ENCODE measurements around the gene TNNT1.

TNNT1 gene

DNA sequence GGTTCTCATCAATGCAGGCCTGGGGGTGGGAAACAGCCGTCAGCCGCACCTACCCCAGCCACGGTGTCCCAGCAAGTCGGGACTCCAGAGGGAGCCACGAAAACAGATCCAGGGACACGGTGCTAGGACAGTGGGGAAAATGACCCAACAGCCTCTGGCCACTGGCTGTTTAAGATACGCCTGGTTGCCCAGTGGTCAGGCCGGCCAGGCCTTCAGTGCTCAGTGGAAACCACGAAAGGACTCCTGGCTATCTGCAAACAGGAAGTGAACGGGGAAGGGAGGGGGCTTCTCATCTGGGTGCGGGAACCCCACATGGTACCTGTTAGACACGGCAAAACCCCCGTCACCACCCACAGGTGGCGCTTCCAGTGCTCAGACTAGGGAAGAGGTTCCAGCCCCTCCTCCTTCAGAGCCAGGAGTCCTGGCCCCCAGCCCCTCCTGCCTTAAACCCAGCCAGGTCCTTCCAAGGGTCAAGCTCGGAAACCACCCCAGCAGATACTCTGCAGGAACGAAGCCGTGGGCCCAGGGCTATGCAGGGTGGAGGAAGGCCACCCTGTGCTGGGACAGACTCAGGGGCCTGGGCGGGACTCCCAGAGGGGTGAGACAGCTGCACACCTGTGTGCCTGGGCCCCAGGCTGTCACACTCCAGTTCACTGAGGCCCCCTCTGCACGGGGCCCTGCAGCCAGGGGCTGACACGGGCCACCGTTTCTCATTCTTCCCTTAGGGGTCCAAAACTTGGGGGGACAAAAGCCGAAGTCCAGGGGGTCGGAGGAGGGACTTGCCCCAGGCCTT, 36.0 kb downstream of the TNNT1 start:
- TF ChIP-seq SCRT2 (tag by site-specific recombination; IDR thresholded peaks at IDR 0.05) (0 out of 2 replicates have a peak, but pooled peaks have one; percentile 10), ZNF133 (tag by site-specific recombination; IDR thresholded peaks at IDR 0.05) (no peak)
- ChIA-PET CTCF (interaction anchor here (0.6 to 4.6 kb wide), 7 partner anchors 9 to 541 kb away, joined by 3 to 26 read pairs (median 6); no protein-coding TSS in a partner anchor), POLR2A (no interaction called here)
- Histone ChIP-seq H3K4me1 (ENCODE audit: control insufficient read depth, insufficient read depth, low read length) (peaks cover 18% of the 10 kb centered on the region), H3K4me3 (ENCODE audit: low read depth, low read length) (no peak overlapping the region), H3K9me3 (ENCODE audit: control insufficient read depth, insufficient read depth, low read depth, low read length) (no peaks in the 10 kb centered on the region), H3K36me3 (ENCODE audit: control insufficient read depth in 2 of 2, insufficient read depth in 1 of 2, low read length in 2 of 2) (peaks cover 0 to 33% of the 10 kb centered on the region in 2 experiments; a peak in 2 of 3 replicates), H3K27ac (ENCODE audit: extremely low read depth, low read depth, low read length) (no peak overlapping the region)

DNA sequence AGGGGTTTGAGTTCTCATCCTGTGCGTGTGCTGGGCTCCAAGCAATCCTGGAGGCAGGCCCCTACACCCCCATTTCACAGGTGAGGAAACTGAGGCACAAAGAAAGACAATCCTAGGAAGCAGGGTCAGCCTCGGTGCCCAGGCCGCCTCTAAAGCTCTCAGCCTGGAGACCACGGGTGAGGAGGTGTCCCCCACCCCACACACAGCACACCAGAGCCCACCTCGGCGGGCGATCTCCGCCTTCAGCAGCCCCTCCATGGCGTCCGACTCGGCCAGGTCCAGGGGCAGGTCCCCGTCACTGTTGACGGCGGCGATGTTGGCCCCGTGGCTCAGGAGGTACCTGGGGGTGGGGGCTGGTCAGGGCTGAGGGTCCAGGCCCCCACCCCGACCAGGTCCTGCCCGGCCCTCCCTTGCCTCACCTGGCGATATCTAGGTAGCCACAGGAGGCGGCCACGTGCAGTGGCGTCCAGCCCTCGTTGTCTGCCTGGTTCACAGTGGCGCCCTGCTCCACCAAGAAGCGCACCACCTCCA, 36.7 kb downstream of the TNNT1 start:
- Histone ChIP-seq H3K36me3 (ENCODE audit: control insufficient read depth in 2 of 2, insufficient read depth in 1 of 2, low read length in 2 of 2) (peaks cover 0 to 33% of the 10 kb centered on the region in 2 experiments; a peak in 2 of 3 replicates), H3K9me3 (ENCODE audit: control insufficient read depth, insufficient read depth, low read depth, low read length) (no peaks in the 10 kb centered on the region), H3K4me1 (ENCODE audit: control insufficient read depth, insufficient read depth, low read length) (peaks cover 18% of the 10 kb centered on the region), H3K4me3 (ENCODE audit: low read depth, low read length) (no peak overlapping the region), H3K27ac (ENCODE audit: extremely low read depth, low read depth, low read length) (no peak overlapping the region)
- TF ChIP-seq, protein P1, sequence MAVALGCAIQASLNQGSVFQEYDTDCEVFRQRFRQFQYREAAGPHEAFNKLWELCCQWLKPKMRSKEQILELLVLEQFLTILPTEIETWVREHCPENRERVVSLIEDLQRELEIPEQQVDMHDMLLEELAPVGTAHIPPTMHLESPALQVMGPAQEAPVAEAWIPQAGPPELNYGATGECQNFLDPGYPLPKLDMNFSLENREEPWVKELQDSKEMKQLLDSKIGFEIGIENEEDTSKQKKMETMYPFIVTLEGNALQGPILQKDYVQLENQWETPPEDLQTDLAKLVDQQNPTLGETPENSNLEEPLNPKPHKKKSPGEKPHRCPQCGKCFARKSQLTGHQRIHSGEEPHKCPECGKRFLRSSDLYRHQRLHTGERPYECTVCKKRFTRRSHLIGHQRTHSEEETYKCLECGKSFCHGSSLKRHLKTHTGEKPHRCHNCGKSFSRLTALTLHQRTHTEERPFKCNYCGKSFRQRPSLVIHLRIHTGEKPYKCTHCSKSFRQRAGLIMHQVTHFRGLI (tag by site-specific recombination; IDR thresholded peaks at IDR 0.05) = no peak
- TF ChIP-seq, protein P2, sequence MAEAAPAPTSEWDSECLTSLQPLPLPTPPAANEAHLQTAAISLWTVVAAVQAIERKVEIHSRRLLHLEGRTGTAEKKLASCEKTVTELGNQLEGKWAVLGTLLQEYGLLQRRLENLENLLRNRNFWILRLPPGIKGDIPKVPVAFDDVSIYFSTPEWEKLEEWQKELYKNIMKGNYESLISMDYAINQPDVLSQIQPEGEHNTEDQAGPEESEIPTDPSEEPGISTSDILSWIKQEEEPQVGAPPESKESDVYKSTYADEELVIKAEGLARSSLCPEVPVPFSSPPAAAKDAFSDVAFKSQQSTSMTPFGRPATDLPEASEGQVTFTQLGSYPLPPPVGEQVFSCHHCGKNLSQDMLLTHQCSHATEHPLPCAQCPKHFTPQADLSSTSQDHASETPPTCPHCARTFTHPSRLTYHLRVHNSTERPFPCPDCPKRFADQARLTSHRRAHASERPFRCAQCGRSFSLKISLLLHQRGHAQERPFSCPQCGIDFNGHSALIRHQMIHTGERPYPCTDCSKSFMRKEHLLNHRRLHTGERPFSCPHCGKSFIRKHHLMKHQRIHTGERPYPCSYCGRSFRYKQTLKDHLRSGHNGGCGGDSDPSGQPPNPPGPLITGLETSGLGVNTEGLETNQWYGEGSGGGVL (tag by site-specific recombination; IDR thresholded peaks at IDR 0.05) = no peak
- TF ChIP-seq ZNF239 (tag by site-specific recombination; IDR thresholded peaks at IDR 0.05) = no peak
- TF ChIP-seq, protein P3, sequence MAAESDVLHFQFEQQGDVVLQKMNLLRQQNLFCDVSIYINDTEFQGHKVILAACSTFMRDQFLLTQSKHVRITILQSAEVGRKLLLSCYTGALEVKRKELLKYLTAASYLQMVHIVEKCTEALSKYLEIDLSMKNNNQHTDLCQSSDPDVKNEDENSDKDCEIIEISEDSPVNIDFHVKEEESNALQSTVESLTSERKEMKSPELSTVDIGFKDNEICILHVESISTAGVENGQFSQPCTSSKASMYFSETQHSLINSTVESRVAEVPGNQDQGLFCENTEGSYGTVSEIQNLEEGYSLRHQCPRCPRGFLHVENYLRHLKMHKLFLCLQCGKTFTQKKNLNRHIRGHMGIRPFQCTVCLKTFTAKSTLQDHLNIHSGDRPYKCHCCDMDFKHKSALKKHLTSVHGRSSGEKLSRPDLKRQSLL (tag by site-specific recombination; IDR thresholded peaks at IDR 0.05) = no peak
- no peak for TF ChIP-seq YY1 (tag by site-specific recombination; IDR thresholded peaks at IDR 0.05)
- no peak for TF ChIP-seq BCL11B (tag by site-specific recombination; IDR thresholded peaks at IDR 0.05; ENCODE audit: low read depth)
- TF ChIP-seq, protein P4, sequence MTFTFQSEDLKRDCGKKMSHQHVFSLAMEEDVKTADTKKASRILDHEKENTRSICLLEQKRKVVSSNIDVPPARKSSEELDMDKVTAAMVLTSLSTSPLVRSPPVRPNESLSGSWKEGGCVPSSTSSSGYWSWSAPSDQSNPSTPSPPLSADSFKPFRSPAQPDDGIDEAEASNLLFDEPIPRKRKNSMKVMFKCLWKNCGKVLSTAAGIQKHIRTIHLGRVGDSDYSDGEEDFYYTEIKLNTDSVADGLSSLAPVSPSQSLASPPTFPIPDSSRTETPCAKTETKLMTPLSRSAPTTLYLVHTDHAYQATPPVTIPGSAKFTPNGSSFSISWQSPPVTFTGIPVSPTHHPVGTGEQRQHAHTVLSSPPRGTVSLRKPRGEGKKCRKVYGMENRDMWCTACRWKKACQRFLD (tag by site-specific recombination; IDR thresholded peaks at IDR 0.05) = no peak
- no peak for TF ChIP-seq ZNF837 (tag by site-specific recombination; IDR thresholded peaks at IDR 0.05)
- no peak for TF ChIP-seq FEZF1 (tag by site-specific recombination; IDR thresholded peaks at IDR 0.05)
- TF ChIP-seq ZNF521 (tag by site-specific recombination; IDR thresholded peaks at IDR 0.05) = no peak
- no peak for TF ChIP-seq ZNF416 (tag by site-specific recombination; IDR thresholded peaks at IDR 0.05)
- TF ChIP-seq ZNF747 (tag by site-specific recombination; IDR thresholded peaks at IDR 0.05) = no peak
- no peak for TF ChIP-seq ZBTB8A (tag by site-specific recombination; IDR thresholded peaks at IDR 0.05)
- TF ChIP-seq ZNF529 (tag by site-specific recombination; IDR thresholded peaks at IDR 0.05; ENCODE audit: insufficient replicate concordance) = no peak
- TF ChIP-seq ZNF473 (tag by site-specific recombination; IDR thresholded peaks at IDR 0.05) = no peak
- no peak for TF ChIP-seq ZNF510 (tag by site-specific recombination; IDR thresholded peaks at IDR 0.05; ENCODE audit: insufficient replicate concordance)
- TF ChIP-seq ZNF558 (tag by site-specific recombination; IDR thresholded peaks at IDR 0.05) = no peak
- ChIA-PET POLR2A (no interaction called here), CTCF (interaction anchor here (0.6 to 1.3 kb wide), 3 partner anchors 261 to 638 kb away, joined by 3 to 10 read pairs (median 4); no protein-coding TSS in a partner anchor)
